ENCODE data around the gene CASP8AP2. TPM values are rescaled to one million over a fixed set of nuclear protein-coding genes. Genes with fewer than 3 reads are reported as not detected.

The CASP8AP2 gene
- total RNA-seq, 1 donor from 2014 or later, result 36.6 TPM

GRCh38 chr6:89858041-89858440 is 28.4 kb downstream of the CASP8AP2 start:
- no peak overlapping the region for H3K27ac Mint-ChIP-seq (ENCODE audit: unreplicated experiment)
- H3K4me3 Mint-ChIP-seq, result no peak overlapping the region
- no peaks in the 10 kb centered on the region for H3K27me3 Mint-ChIP-seq (ENCODE audit: low read depth)
- DNase-seq (ENCODE audit: low read depth, low spot score), result no peak
- peaks cover 37% of the 10 kb centered on the region for H3K36me3 Mint-ChIP-seq (ENCODE audit: low read depth)
- no peaks in the 10 kb centered on the region for H3K9me3 Mint-ChIP-seq
- no peaks in the 10 kb centered on the region for H3K4me1 Mint-ChIP-seq
- TF ChIP-seq CTCF (conservative IDR thresholded peaks at IDR 0.05), result no peak

GRCh38 chr6:89859744-89860143 is 30.1 kb downstream of the CASP8AP2 start:
- Mint-ChIP-seq H3K4me1 (no peaks in the 10 kb centered on the region), H3K27ac (ENCODE audit: unreplicated experiment) (no peak overlapping the region), H3K27me3 (ENCODE audit: low read depth) (no peaks in the 10 kb centered on the region), H3K9me3 (no peaks in the 10 kb centered on the region), H3K4me3 (no peak overlapping the region), H3K36me3 (ENCODE audit: low read depth) (peaks cover 38% of the 10 kb centered on the region)
- TF ChIP-seq CTCF (conservative IDR thresholded peaks at IDR 0.05), result no peak
- no peak for DNase-seq (ENCODE audit: low read depth, low spot score)

- no peaks in the 10 kb centered on the region for H3K4me1 Mint-ChIP-seq
- H3K9me3 Mint-ChIP-seq, result no peaks in the 10 kb centered on the region
- peaks cover 43% of the 10 kb centered on the region for H3K36me3 Mint-ChIP-seq (ENCODE audit: low read depth)
- no peak overlapping the region for H3K27ac Mint-ChIP-seq (ENCODE audit: unreplicated experiment)
- no peaks in the 10 kb centered on the region for H3K27me3 Mint-ChIP-seq (ENCODE audit: low read depth)
- TF ChIP-seq CTCF (conservative IDR thresholded peaks at IDR 0.05), result no peak
- H3K4me3 Mint-ChIP-seq, result no peak overlapping the region
- no peak for DNase-seq (ENCODE audit: low read depth, low spot score)
These were observed 32.6 kb downstream of the CASP8AP2 start for GRCh38 chr6:89862273-89862672.

GRCh38 chr6:89862698-89863097 is 33.0 kb downstream of the CASP8AP2 start:
- Mint-ChIP-seq H3K27ac (ENCODE audit: unreplicated experiment) (no peak overlapping the region), H3K9me3 (no peaks in the 10 kb centered on the region), H3K4me3 (no peak overlapping the region), H3K4me1 (no peaks in the 10 kb centered on the region), H3K36me3 (ENCODE audit: low read depth) (peaks cover 47% of the 10 kb centered on the region), H3K27me3 (ENCODE audit: low read depth) (no peaks in the 10 kb centered on the region)
- no peak for TF ChIP-seq CTCF (conservative IDR thresholded peaks at IDR 0.05)
- DNase-seq (ENCODE audit: low read depth, low spot score), result no peak

GRCh38 chr6:89866024-89866678 is 36.5 kb downstream of the CASP8AP2 start:
- peaks cover 56% of the 10 kb centered on the region for H3K36me3 Mint-ChIP-seq (ENCODE audit: low read depth)
- DNase-seq (ENCODE audit: low read depth, low spot score), result no peak
- TF ChIP-seq CTCF (conservative IDR thresholded peaks at IDR 0.05), result no peak
- H3K27ac Mint-ChIP-seq (ENCODE audit: unreplicated experiment), result no peak overlapping the region
- H3K4me3 Mint-ChIP-seq, result no peak overlapping the region
- H3K9me3 Mint-ChIP-seq, result no peaks in the 10 kb centered on the region
- no peaks in the 10 kb centered on the region for H3K27me3 Mint-ChIP-seq (ENCODE audit: low read depth)
- H3K4me1 Mint-ChIP-seq, result no peaks in the 10 kb centered on the region

Data from neural crest cell (in vitro differentiated cells).